Lung (tissue), 12 donors: Measurements from ENCODE around the gene HAAO. TPM values are rescaled to one million over a fixed set of nuclear protein-coding genes. Genes with fewer than 3 reads are reported as not detected.

Experiments
- ATAC-seq: fragments of 200-7000 bp; cut with Tn5 transposase; one replicate; pipeline ENCODE4 v1.9.1; 2020; ENCODE audit warnings: moderate number of reproducible peaks; ENCODE audit not compliant: insufficient read depth, low FRiP score
- DNase-seq, 3 donors: peaks; one replicate each; pipeline ENCODE4 v3.0.0-alpha.2; 2013 to 2017
- H3K27ac ChIP-seq, 2 donors: one replicate each; pipeline ENCODE4 v1.5.1; 2013; ENCODE audit warnings: mild to moderate bottlenecking in 2 of 2, moderate library complexity in 2 of 2, control low read depth in 1 of 2, inconsistent platforms in 1 of 2, low read depth in 1 of 2, low read length in 1 of 2
- H3K27me3 ChIP-seq, 3 donors: one replicate each; pipeline ENCODE4 v1.5.1; 2013; ENCODE audit warnings: low read length in 2 of 3; ENCODE audit not compliant: control insufficient read depth in 3 of 3, insufficient read depth in 3 of 3
- H3K36me3 ChIP-seq, 4 donors: one replicate each; pipeline ENCODE4 v1.5.1; 2013; ENCODE audit warnings: low read length in 4 of 4, mild to moderate bottlenecking in 1 of 4, moderate library complexity in 1 of 4; ENCODE audit not compliant: control insufficient read depth in 4 of 4, insufficient read depth in 4 of 4
- H3K4me1 ChIP-seq, 5 donors: one replicate each; pipeline ENCODE4 v1.5.1; 2013; ENCODE audit warnings: low read length in 5 of 5, mild to moderate bottlenecking in 2 of 5, moderate library complexity in 1 of 5; ENCODE audit not compliant: control insufficient read depth in 5 of 5, insufficient read depth in 5 of 5
- H3K4me3 ChIP-seq: one replicate; pipeline ENCODE4 v1.5.1; 2013; ENCODE audit warnings: mild to moderate bottlenecking, control low read depth, moderate library complexity
- H3K9ac ChIP-seq, 2 donors: one replicate each; pipeline ENCODE4 v1.5.1; 2013; ENCODE audit warnings: low read length in 2 of 2, control low read depth in 1 of 2; ENCODE audit not compliant: insufficient read depth in 1 of 2
- H3K9me3 ChIP-seq, 4 donors: one replicate each; pipeline ENCODE4 v1.5.1; 2013; ENCODE audit warnings: low read length in 3 of 4, mild to moderate bottlenecking in 1 of 4, moderate library complexity in 1 of 4; ENCODE audit not compliant: control insufficient read depth in 4 of 4, insufficient read depth in 3 of 4
- CTCF ChIP-seq: IDR thresholded peaks from 2 replicates; pipeline ENCODE4 v1.5.1; 2012; ENCODE audit warnings: mild to moderate bottlenecking; ENCODE audit errors: control extremely low read depth, extremely low read depth
- WGBS, 2 donors: extraction: QIAGEN DNeasy Blood & Tissue Kit; methylation state at CpG; one replicate each; pipeline ENCODE4 v1.1.7; 2013; 5-methylcytosine and 5-hydroxymethylcytosine counted together
- polyA plus RNA-seq, 2 donors: library from polyadenylated mRNA; stranded (reverse); fragments of 200-250 nt; gene quantifications; one replicate each; pipeline ENCODE4 v1.2.1, GENCODE V29; 2013
- total RNA-seq, 2 donors: library from RNA; depleted of rRNA in 1 of 2; stranded (reverse); fragments of >200 nt in 1 of 2; gene quantifications; one replicate each; pipeline ENCODE4 v1.2.1, GENCODE V29; 2014 to 2021
- donor health status: control.
- donor health status: control.
- donor health status: Bipolar disorder and iron deficiency.
- donor health status: healthy.
- donor health status: DM: yes; HTN: yes; CAD: no.

The HAAO gene
- total and polyA plus RNA-seq, 4 donors, result 3.7 to 13.0 (median 9.4) TPM

DNA sequence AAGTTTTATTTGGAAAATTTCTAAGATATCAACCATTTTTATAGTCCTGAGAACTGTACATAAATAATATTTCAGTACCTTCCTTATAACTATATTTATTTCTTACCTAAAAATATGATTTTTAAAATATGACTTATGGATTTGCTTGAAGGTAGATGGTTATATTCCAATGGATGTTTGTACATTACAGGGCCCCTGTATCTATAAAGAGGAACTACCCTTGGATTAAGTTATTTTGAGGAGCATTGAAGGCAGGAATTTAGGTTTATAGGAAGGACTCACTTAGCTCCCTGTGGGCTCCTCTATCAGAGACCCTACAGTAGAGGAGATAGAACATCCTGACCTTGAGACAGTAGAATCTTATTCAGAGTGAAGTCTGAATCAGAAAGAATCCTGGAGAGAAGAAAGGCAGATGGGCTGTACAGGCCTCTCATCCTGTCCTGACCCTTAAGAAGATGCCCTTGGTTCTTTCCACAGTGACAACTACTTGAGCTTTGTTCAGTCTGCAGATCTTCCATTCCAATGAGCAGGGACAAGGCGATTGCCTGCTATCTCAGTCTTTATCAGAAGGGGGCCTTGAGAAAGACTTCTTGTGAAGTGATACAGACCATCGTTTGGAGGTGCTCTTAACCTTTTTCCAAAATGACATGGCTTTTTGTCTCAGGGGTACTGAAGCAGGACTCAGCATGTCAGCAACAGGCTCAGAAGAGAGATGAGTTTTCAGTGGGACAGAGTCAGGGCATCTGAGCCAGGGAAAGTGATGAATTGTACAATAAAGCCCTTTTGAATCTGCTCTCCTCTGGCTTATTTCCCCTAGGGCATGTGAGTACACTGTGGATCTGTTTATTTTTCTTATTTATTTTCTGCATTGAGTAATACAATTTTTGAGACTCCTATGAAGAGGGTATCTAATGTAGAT is 49.4 kb downstream of the HAAO start:
- DNase-seq, result no peak
- no peak for TF ChIP-seq CTCF
- Histone ChIP-seq H3K9ac (no peak overlapping the region), H3K4me3 (no peak overlapping the region), H3K36me3 (peaks cover 0 to 13% (median 0%) of the 10 kb centered on the region in 4 donors), H3K27me3 (no peaks in the 10 kb centered on the region), H3K9me3 (peaks cover 0 to 4% (median 0%) of the 10 kb centered on the region in 4 donors), H3K4me1 (no peaks in the 10 kb centered on the region), H3K27ac (no peak overlapping the region)
- no peak for ATAC-seq
- WGBS, 2 donors, result 83% methylated on average over 2 of the region's 2 CpGs

- peaks cover 0 to 6% (median under 1%) of the 10 kb centered on the region in 4 donors for H3K9me3 ChIP-seq
- no peaks in the 10 kb centered on the region for H3K4me1 ChIP-seq
- H3K36me3 ChIP-seq, result peaks cover 2 to 27% (median 4%) of the 10 kb centered on the region in 4 donors
- no peak for DNase-seq
- ATAC-seq, result peak; percentile 47
- H3K9ac ChIP-seq, result no peak overlapping the region
- no peak for TF ChIP-seq CTCF
- no peak overlapping the region for H3K27ac ChIP-seq
- H3K4me3 ChIP-seq, result no peak overlapping the region
- WGBS, 2 donors, result 70 to 85% methylated on average over 3 of the region's 3 CpGs
- H3K27me3 ChIP-seq, result no peaks in the 10 kb centered on the region
Observed at GRCh38 chr2:42741140-42741539, 51.2 kb downstream of the HAAO start.

GRCh38 chr2:42736598-42737322 is 55.6 kb downstream of the HAAO start:
- ATAC-seq (no peak), DNase-seq (no peak)
- peaks cover 2 to 30% (median 8%) of the 10 kb centered on the region in 4 donors for H3K36me3 ChIP-seq
- H3K9ac ChIP-seq, result no peak overlapping the region
- H3K27me3 ChIP-seq, result no peaks in the 10 kb centered on the region
- H3K9me3 ChIP-seq, result peaks cover 0 to 14% (median 2%) of the 10 kb centered on the region in 4 donors
- H3K27ac ChIP-seq, result no peak overlapping the region
- H3K4me3 ChIP-seq, result no peak overlapping the region
- no peak for TF ChIP-seq CTCF
- no peaks in the 10 kb centered on the region for H3K4me1 ChIP-seq
